ENCODE measurements around the gene E4F1.
A peak's percentile ranks its signal among the peaks of the same experiment; 100 is the strongest.

The E4F1 gene

GRCh38 chr16:2189252-2189893 lies 34.0 kb upstream of the E4F1 start:
- no peaks in the 10 kb centered on the region for H3K4me1 ChIP-seq (ENCODE audit: control insufficient read depth, insufficient read depth, low read length)
- WGBS (ENCODE audit: insufficient coverage, insufficient read length) = no CpG with 5 or more reads among the region's 25 CpGs
- H3K27ac ChIP-seq (ENCODE audit: low read length) = no peak overlapping the region
- DNase-seq (ENCODE audit: low read depth, low spot score) = no peak
- no peaks in the 10 kb centered on the region; the same call in 1 of the 2 replicates for H3K36me3 ChIP-seq (ENCODE audit: control insufficient read depth, insufficient read depth, low read length)
- no peaks in the 10 kb centered on the region for H3K27me3 ChIP-seq (ENCODE audit: control insufficient read depth, insufficient read depth, low read length)
- H3K4me3 ChIP-seq (ENCODE audit: low read length) = no peak overlapping the region
- H3K9me3 ChIP-seq (ENCODE audit: control insufficient read depth, insufficient read depth, low read length) = no peaks in the 10 kb centered on the region

- H3K9me3 ChIP-seq (ENCODE audit: control insufficient read depth, insufficient read depth, low read length) = no peaks in the 10 kb centered on the region
- H3K4me3 ChIP-seq (ENCODE audit: low read length) = no peak overlapping the region
- no peaks in the 10 kb centered on the region for H3K36me3 ChIP-seq (ENCODE audit: control insufficient read depth, insufficient read depth, low read length)
- no peaks in the 10 kb centered on the region for H3K4me1 ChIP-seq (ENCODE audit: control insufficient read depth, insufficient read depth, low read length)
- H3K27ac ChIP-seq (ENCODE audit: low read length) = no peak overlapping the region
- no CpG with 5 or more reads among the region's 24 CpGs for WGBS (ENCODE audit: insufficient coverage, insufficient read length)
- H3K27me3 ChIP-seq (ENCODE audit: control insufficient read depth, insufficient read depth, low read length) = no peaks in the 10 kb centered on the region
- DNase-seq (ENCODE audit: low read depth, low spot score) = no peak
Measured at GRCh38 chr16:2190002-2190658, 33.3 kb upstream of the E4F1 start.

- no peak for DNase-seq (ENCODE audit: low read depth, low spot score)
- Histone ChIP-seq H3K27ac (ENCODE audit: low read length) (no peak overlapping the region), H3K36me3 (ENCODE audit: control insufficient read depth, insufficient read depth, low read length) (no peaks in the 10 kb centered on the region), H3K9me3 (ENCODE audit: control insufficient read depth, insufficient read depth, low read length) (no peaks in the 10 kb centered on the region), H3K4me3 (ENCODE audit: low read length) (no peak overlapping the region), H3K4me1 (ENCODE audit: control insufficient read depth, insufficient read depth, low read length) (peaks cover 5% of the 10 kb centered on the region; the same call in 1 of the 2 replicates), H3K27me3 (ENCODE audit: control insufficient read depth, insufficient read depth, low read length) (no peaks in the 10 kb centered on the region)
- no CpG with 5 or more reads among the region's 25 CpGs for WGBS (ENCODE audit: insufficient coverage, insufficient read length)
Measured at GRCh38 chr16:2190659-2191445, 32.5 kb upstream of the E4F1 start.

DNA sequence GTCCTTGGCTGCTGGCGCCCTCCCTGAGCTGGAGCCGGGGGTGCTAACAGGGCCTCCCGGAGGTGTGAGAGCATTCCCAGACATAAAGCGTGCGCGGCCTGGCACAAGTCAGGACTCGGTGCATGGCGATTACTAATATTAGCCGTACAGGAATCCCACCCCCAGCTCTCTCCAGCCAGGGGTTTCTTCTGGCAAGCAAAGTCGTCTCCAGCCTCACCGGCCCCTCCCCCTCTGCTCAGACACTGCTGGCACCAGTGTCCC lies 32.0 kb upstream of the E4F1 start:
- no peak for DNase-seq (ENCODE audit: low read depth, low spot score)
- H3K27me3 ChIP-seq (ENCODE audit: control insufficient read depth, insufficient read depth, low read length) = no peaks in the 10 kb centered on the region
- no peak overlapping the region for H3K4me3 ChIP-seq (ENCODE audit: low read length)
- H3K36me3 ChIP-seq (ENCODE audit: control insufficient read depth, insufficient read depth, low read length) = no peaks in the 10 kb centered on the region
- H3K9me3 ChIP-seq (ENCODE audit: control insufficient read depth, insufficient read depth, low read length) = no peaks in the 10 kb centered on the region
- no peak overlapping the region for H3K27ac ChIP-seq (ENCODE audit: low read length)
- no CpG with 5 or more reads among the region's 11 CpGs for WGBS (ENCODE audit: insufficient coverage, insufficient read length)
- peaks cover 5% of the 10 kb centered on the region; the same call in 1 of the 2 replicates for H3K4me1 ChIP-seq (ENCODE audit: control insufficient read depth, insufficient read depth, low read length)

DNA sequence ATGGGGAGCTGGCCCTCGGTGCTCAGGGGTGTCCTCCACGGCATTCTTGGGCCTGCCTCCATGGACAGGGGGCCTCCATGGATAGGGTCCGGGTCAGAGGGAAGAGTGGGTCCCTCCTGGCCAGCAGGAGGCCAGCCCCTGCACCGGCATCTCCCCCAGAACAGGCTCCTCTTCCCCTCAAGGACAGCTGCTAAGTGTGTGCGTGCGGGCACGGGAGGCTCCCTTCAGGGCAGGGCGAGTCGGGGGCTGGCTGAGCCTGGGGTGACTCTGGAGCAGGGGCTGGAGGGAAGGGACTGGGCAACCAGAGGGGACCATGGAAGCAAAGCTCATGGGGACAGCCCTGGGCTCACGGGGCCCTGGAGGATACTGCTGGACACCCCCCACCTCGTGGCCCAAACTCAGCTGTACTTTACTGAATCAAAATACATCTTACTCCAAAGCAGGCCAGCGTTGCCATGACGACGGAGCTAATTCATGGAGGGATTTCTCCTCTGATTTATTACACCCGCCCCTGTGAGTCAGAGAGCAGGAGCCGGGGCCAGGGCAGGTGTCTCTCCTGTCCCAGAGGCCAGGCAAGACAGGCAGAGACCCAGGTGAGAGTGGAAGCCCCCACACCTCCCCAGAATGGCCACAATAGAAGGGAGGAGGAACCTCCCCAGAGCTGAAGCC lies 29.1 kb upstream of the E4F1 start:
- H3K27ac ChIP-seq (ENCODE audit: low read length) = no peak overlapping the region
- no peak for DNase-seq (ENCODE audit: low read depth, low spot score)
- no CpG with 5 or more reads among the region's 16 CpGs for WGBS (ENCODE audit: insufficient coverage, insufficient read length)
- H3K9me3 ChIP-seq (ENCODE audit: control insufficient read depth, insufficient read depth, low read length) = no peaks in the 10 kb centered on the region
- H3K36me3 ChIP-seq (ENCODE audit: control insufficient read depth, insufficient read depth, low read length) = no peaks in the 10 kb centered on the region
- peaks cover 7% of the 10 kb centered on the region; the same call in 1 of the 2 replicates for H3K27me3 ChIP-seq (ENCODE audit: control insufficient read depth, insufficient read depth, low read length)
- H3K4me3 ChIP-seq (ENCODE audit: low read length) = no peak overlapping the region
- peaks cover 5% of the 10 kb centered on the region; the same call in 1 of the 2 replicates for H3K4me1 ChIP-seq (ENCODE audit: control insufficient read depth, insufficient read depth, low read length)

- Histone ChIP-seq H3K4me1 (ENCODE audit: control insufficient read depth, insufficient read depth, low read length) (peaks cover 5% of the 10 kb centered on the region; the same call in 1 of the 2 replicates), H3K36me3 (ENCODE audit: control insufficient read depth, insufficient read depth, low read length) (no peaks in the 10 kb centered on the region), H3K27me3 (ENCODE audit: control insufficient read depth, insufficient read depth, low read length) (peaks cover 7% of the 10 kb centered on the region; the same call in 1 of the 2 replicates), H3K4me3 (ENCODE audit: low read length) (peak overlapping the region; percentile 57; the same call in 1 of the 2 replicates), H3K27ac (ENCODE audit: low read length) (no peak overlapping the region), H3K9me3 (ENCODE audit: control insufficient read depth, insufficient read depth, low read length) (no peaks in the 10 kb centered on the region)
- WGBS (ENCODE audit: insufficient coverage, insufficient read length) = no CpG with 5 or more reads among the region's 10 CpGs
- DNase-seq (ENCODE audit: low read depth, low spot score) = no peak
Measured at GRCh38 chr16:2194852-2195321, 28.5 kb upstream of the E4F1 start.

- Histone ChIP-seq H3K9me3 (ENCODE audit: control insufficient read depth, insufficient read depth, low read length) (no peaks in the 10 kb centered on the region), H3K4me3 (ENCODE audit: low read length) (peak overlapping the region; percentile 57; the same call in 1 of the 2 replicates), H3K4me1 (ENCODE audit: control insufficient read depth, insufficient read depth, low read length) (peaks cover 5% of the 10 kb centered on the region; the same call in 1 of the 2 replicates), H3K36me3 (ENCODE audit: control insufficient read depth, insufficient read depth, low read length) (no peaks in the 10 kb centered on the region), H3K27ac (ENCODE audit: low read length) (no peak overlapping the region), H3K27me3 (ENCODE audit: control insufficient read depth, insufficient read depth, low read length) (peaks cover 7% of the 10 kb centered on the region; the same call in 1 of the 2 replicates)
- no peak for DNase-seq (ENCODE audit: low read depth, low spot score)
- WGBS (ENCODE audit: insufficient coverage, insufficient read length) = no CpG with 5 or more reads among the region's 49 CpGs
Measured at GRCh38 chr16:2195322-2196161, 27.8 kb upstream of the E4F1 start.

DNA sequence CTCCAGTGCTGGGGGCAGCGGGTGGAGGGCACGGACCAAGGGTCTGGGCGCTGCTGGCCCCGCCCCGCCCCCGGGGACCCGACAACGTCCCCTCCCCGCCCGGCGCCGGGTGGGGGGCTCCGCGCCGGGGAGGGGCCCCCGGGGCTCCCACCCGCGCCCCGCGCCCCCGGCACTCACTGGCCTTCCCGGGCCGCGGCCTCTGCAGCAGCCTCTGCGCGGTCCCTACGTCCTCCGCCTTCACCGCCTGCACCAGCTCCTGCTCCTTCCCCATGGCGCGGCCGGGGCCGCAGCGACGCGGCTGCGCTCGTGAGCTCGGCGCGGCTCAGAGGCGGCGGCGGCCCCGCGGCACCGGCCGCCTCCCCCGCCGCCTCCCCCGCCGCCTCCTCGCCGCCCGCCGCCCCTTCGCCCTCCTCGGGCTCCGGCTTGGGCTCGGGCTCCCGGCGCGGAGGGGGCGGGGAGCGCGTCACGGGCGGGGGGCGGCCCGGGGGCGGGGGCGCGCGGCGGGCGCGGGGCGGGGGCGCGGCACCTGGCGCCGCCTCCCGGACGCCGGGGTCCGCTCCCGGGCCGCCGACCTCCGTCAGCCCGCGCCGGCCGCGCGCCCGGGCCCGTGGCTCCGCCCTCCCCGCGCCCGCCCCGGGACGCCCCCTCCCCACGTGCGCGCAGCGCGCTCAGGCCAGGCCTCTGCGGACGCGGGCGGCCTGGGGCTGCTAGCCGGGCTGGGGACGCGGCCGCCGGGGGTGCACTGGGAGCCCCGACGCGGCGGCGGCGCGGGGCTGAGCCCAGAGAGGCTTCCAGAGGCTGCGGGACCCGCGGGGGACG lies 27.0 kb upstream of the E4F1 start, which contains the start of gene CASKIN1:
Gene CASKIN1, minus strand, starts transcription at position 444 of the 819 bp plus-strand sequence. Its CDS starts 173 bp downstream, at position 271.
- peaks cover 5% of the 10 kb centered on the region; the same call in 1 of the 2 replicates for H3K4me1 ChIP-seq (ENCODE audit: control insufficient read depth, insufficient read depth, low read length)
- no peaks in the 10 kb centered on the region for H3K9me3 ChIP-seq (ENCODE audit: control insufficient read depth, insufficient read depth, low read length)
- peak within 1 kb of the TSS; percentile 57; the same call in 1 of the 2 replicates for H3K4me3 ChIP-seq (ENCODE audit: low read length)
- DNase-seq (ENCODE audit: low read depth, low spot score) = no peak
- no peaks in the 10 kb centered on the region for H3K36me3 ChIP-seq (ENCODE audit: control insufficient read depth, insufficient read depth, low read length)
- no peak within 1 kb of the TSS for H3K27ac ChIP-seq (ENCODE audit: low read length)
- no CpG with 5 or more reads among the region's 129 CpGs for WGBS (ENCODE audit: insufficient coverage, insufficient read length)
- H3K27me3 ChIP-seq (ENCODE audit: control insufficient read depth, insufficient read depth, low read length) = peaks cover 7% of the 10 kb centered on the region; the same call in 1 of the 2 replicates

GRCh38 chr16:2196981-2197511 lies 26.3 kb upstream of the E4F1 start:
- no peaks in the 10 kb centered on the region for H3K9me3 ChIP-seq (ENCODE audit: control insufficient read depth, insufficient read depth, low read length)
- H3K4me3 ChIP-seq (ENCODE audit: low read length) = peak overlapping the region; percentile 21; the same call in 1 of the 2 replicates
- H3K4me1 ChIP-seq (ENCODE audit: control insufficient read depth, insufficient read depth, low read length) = peaks cover 5% of the 10 kb centered on the region; the same call in 1 of the 2 replicates
- H3K27ac ChIP-seq (ENCODE audit: low read length) = no peak overlapping the region
- H3K36me3 ChIP-seq (ENCODE audit: control insufficient read depth, insufficient read depth, low read length) = no peaks in the 10 kb centered on the region
- WGBS (ENCODE audit: insufficient coverage, insufficient read length) = no CpG with 5 or more reads among the region's 32 CpGs
- no peak for DNase-seq (ENCODE audit: low read depth, low spot score)
- peaks cover 7% of the 10 kb centered on the region; the same call in 1 of the 2 replicates for H3K27me3 ChIP-seq (ENCODE audit: control insufficient read depth, insufficient read depth, low read length)
